GM19025 (cell line): ENCODE measurements around the gene ZDHHC7.

Source experiments
- ATAC-seq: cut with Tn5 transposase; IDR thresholded peaks from one replicate; pipeline ENCODE4 v1.9.1; 2021; ENCODE audit warnings: mild to moderate bottlenecking, low read depth, moderate library complexity; ENCODE audit not compliant: unreplicated experiment

The ZDHHC7 gene

DNA sequence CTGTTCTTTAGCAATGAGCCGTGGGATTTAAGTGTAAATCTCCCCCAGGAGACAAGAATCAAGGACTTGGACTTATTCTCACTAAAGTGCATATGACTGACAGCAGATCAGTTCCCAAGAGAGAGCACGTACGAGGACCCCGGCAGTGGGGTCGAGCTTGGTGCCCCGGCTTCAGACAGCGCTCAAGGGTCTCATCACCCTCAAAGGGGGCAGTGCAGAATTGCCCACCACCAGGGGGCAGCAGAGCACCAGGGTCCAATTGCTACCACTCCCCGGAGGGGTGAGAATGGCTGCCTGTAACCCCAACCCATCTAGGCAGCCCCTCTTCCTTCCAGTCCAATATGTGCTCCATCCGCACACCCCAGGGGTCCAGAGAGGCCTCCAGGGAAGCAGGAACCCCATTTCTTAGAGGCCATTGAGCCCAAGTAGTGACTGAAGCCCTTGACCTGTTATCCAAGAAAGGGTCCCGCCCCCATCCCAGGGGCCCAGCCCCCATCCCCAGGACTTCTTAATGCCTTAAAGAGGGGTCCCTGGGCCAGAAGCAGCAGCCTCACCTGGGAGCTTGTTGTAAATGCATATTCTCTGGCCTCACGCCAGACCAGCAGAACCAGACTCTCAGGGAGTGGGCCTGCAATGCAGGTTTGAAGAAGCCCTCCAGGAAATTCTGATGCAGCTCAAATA is 86.1 kb downstream of the ZDHHC7 start:
- ATAC-seq = no peak

DNA sequence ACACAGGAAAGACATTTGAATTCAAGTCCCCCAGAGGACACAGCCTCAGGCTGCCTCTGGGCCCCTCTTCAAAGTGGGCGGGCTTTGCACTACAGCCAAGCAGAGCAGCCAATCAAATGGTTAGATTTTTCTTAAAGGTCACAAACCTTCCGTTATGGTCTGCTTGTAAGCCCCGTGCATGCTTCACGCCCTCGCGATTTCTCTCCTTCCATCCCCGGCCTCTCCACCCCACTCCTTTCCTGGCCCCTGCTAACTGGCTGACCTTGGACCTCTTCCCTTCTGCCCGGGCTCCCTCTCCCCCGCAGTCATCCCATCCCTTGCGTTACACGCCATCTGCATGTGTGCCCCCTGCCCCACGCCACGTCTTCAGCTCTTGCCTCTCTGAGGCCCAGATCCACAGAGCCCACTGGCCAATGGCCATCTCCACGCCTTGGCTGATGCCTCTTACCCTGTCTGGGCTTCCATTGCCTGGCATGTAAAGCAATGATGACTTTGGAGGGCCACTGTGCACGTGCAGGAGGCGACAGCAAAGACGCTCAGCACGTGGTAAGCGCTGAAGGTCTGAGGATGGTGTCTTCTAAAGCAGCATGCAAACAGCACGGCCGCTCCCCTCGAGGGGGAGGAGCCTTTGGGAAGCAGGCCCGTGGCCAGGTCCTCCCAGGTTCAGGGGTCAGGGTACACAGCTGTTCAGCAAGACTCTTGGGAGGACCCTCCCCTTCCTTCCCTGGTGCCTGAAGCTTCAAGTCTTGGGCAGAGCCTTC is 86.8 kb downstream of the ZDHHC7 start:
- no peak for ATAC-seq
